Measurements from ENCODE around the gene TPSAB1. TPM values are rescaled to one million over a fixed set of nuclear protein-coding genes. Genes with fewer than 3 reads are reported as not detected.

The TPSAB1 gene
- total RNA-seq, 2 experiments from 2014 or later = not detected

GRCh38 chr16:1273816-1274215 is 33.3 kb downstream of the TPSAB1 start:
- Mint-ChIP-seq H3K36me3 (ENCODE audit: low read depth) (no peaks in the 10 kb centered on the region), H3K27me3 (ENCODE audit: low read depth) (peaks cover 2% of the 10 kb centered on the region), H3K27ac (no peak overlapping the region), H3K4me1 (ENCODE audit: low read depth) (no peaks in the 10 kb centered on the region), H3K9me3 (ENCODE audit: insufficient read depth) (no peaks in the 10 kb centered on the region), H3K4me3 (no peak overlapping the region)
- ChIA-PET POLR2A (no interaction called here), CTCF (no interaction called here)
- no peak for DNase-seq
- no peak for ATAC-seq

GRCh38 chr16:1274767-1275166 is 34.3 kb downstream of the TPSAB1 start:
- no peak for ATAC-seq
- Mint-ChIP-seq H3K4me1 (ENCODE audit: low read depth) (no peaks in the 10 kb centered on the region), H3K27ac (no peak overlapping the region), H3K9me3 (ENCODE audit: insufficient read depth) (no peaks in the 10 kb centered on the region), H3K4me3 (no peak overlapping the region), H3K36me3 (ENCODE audit: low read depth) (no peaks in the 10 kb centered on the region), H3K27me3 (ENCODE audit: low read depth) (no peaks in the 10 kb centered on the region)
- ChIA-PET CTCF (no interaction called here), POLR2A (no interaction called here)
- no peak for DNase-seq

GRCh38 chr16:1275791-1276579 is 35.5 kb downstream of the TPSAB1 start:
- Mint-ChIP-seq H3K27me3 (ENCODE audit: low read depth) (no peaks in the 10 kb centered on the region), H3K36me3 (ENCODE audit: low read depth) (no peaks in the 10 kb centered on the region), H3K4me1 (ENCODE audit: low read depth) (no peaks in the 10 kb centered on the region), H3K27ac (no peak overlapping the region), H3K4me3 (no peak overlapping the region), H3K9me3 (ENCODE audit: insufficient read depth) (no peaks in the 10 kb centered on the region)
- DNase-seq (no peak), ATAC-seq (no peak)
- ChIA-PET POLR2A (no interaction called here), CTCF (no interaction called here)

- CTCF ChIA-PET = no interaction called here
- H3K36me3 Mint-ChIP-seq (ENCODE audit: low read depth) = no peaks in the 10 kb centered on the region
Measured at GRCh38 chr16:1276580-1276878, 36.0 kb downstream of the TPSAB1 start.

GRCh38 chr16:1277151-1277598 is 36.7 kb downstream of the TPSAB1 start:
- no peaks in the 10 kb centered on the region for H3K9me3 Mint-ChIP-seq (ENCODE audit: insufficient read depth)
- H3K27me3 Mint-ChIP-seq (ENCODE audit: low read depth) = no peaks in the 10 kb centered on the region
- no peaks in the 10 kb centered on the region for H3K36me3 Mint-ChIP-seq (ENCODE audit: low read depth)
- H3K27ac Mint-ChIP-seq = no peak overlapping the region
- no peak overlapping the region for H3K4me3 Mint-ChIP-seq
- POLR2A ChIA-PET = no interaction called here
- DNase-seq (no peak), ATAC-seq (no peak)
- CTCF ChIA-PET = no interaction called here
- H3K4me1 Mint-ChIP-seq (ENCODE audit: low read depth) = no peaks in the 10 kb centered on the region

More at GRCh38 chr16:1276580-1276878, 36.0 kb downstream of the TPSAB1 start:
- H3K4me3 Mint-ChIP-seq = no peak overlapping the region
- no peak overlapping the region for H3K27ac Mint-ChIP-seq
- no peaks in the 10 kb centered on the region for H3K9me3 Mint-ChIP-seq (ENCODE audit: insufficient read depth)
- POLR2A ChIA-PET = no interaction called here
- no peaks in the 10 kb centered on the region for H3K27me3 Mint-ChIP-seq (ENCODE audit: low read depth)
- DNase-seq = no peak
- no peak for ATAC-seq
- H3K4me1 Mint-ChIP-seq (ENCODE audit: low read depth) = no peaks in the 10 kb centered on the region

GRCh38 chr16:1277617-1278282 is 37.2 kb downstream of the TPSAB1 start:
- no peak overlapping the region for H3K4me3 Mint-ChIP-seq
- POLR2A ChIA-PET = no interaction called here
- no peak for ATAC-seq
- DNase-seq = no peak
- H3K27ac Mint-ChIP-seq = no peak overlapping the region
- H3K4me1 Mint-ChIP-seq (ENCODE audit: low read depth) = no peaks in the 10 kb centered on the region
- H3K36me3 Mint-ChIP-seq (ENCODE audit: low read depth) = no peaks in the 10 kb centered on the region
- CTCF ChIA-PET = no interaction called here
- no peaks in the 10 kb centered on the region for H3K9me3 Mint-ChIP-seq (ENCODE audit: insufficient read depth)
- no peaks in the 10 kb centered on the region for H3K27me3 Mint-ChIP-seq (ENCODE audit: low read depth)

GRCh38 chr16:1278477-1278876 is 38.0 kb downstream of the TPSAB1 start:
- ChIA-PET POLR2A (no interaction called here), CTCF (no interaction called here)
- DNase-seq (no peak), ATAC-seq (no peak)
- H3K9me3 Mint-ChIP-seq (ENCODE audit: insufficient read depth) = no peaks in the 10 kb centered on the region
- H3K27ac Mint-ChIP-seq = no peak overlapping the region
- no peaks in the 10 kb centered on the region for H3K27me3 Mint-ChIP-seq (ENCODE audit: low read depth)
- peaks cover 2% of the 10 kb centered on the region for H3K4me1 Mint-ChIP-seq (ENCODE audit: low read depth)
- H3K36me3 Mint-ChIP-seq (ENCODE audit: low read depth) = no peaks in the 10 kb centered on the region
- no peak overlapping the region for H3K4me3 Mint-ChIP-seq

- no peak overlapping the region for H3K4me3 Mint-ChIP-seq
- DNase-seq = no peak
- POLR2A ChIA-PET = no interaction called here
- CTCF ChIA-PET = no interaction called here
- ATAC-seq = no peak
- no peaks in the 10 kb centered on the region for H3K27me3 Mint-ChIP-seq (ENCODE audit: low read depth)
- H3K9me3 Mint-ChIP-seq (ENCODE audit: insufficient read depth) = no peaks in the 10 kb centered on the region
- no peak overlapping the region for H3K27ac Mint-ChIP-seq
- H3K36me3 Mint-ChIP-seq (ENCODE audit: low read depth) = no peaks in the 10 kb centered on the region
- peaks cover 2% of the 10 kb centered on the region for H3K4me1 Mint-ChIP-seq (ENCODE audit: low read depth)
Measured at GRCh38 chr16:1279081-1279944, 38.8 kb downstream of the TPSAB1 start.

GRCh38 chr16:1279945-1280589 is 39.6 kb downstream of the TPSAB1 start:
- Mint-ChIP-seq H3K27me3 (ENCODE audit: low read depth) (no peaks in the 10 kb centered on the region), H3K4me3 (no peak overlapping the region), H3K9me3 (ENCODE audit: insufficient read depth) (no peaks in the 10 kb centered on the region), H3K4me1 (ENCODE audit: low read depth) (peaks cover 2% of the 10 kb centered on the region), H3K27ac (no peak overlapping the region), H3K36me3 (ENCODE audit: low read depth) (no peaks in the 10 kb centered on the region)
- CTCF ChIA-PET = no interaction called here
- ATAC-seq (no peak), DNase-seq (no peak)
- POLR2A ChIA-PET = no interaction called here

GRCh38 chr16:1280783-1281182 is 40.3 kb downstream of the TPSAB1 start:
- no peak for ATAC-seq
- H3K4me1 Mint-ChIP-seq (ENCODE audit: low read depth) = peaks cover 2% of the 10 kb centered on the region
- no peak for DNase-seq
- H3K36me3 Mint-ChIP-seq (ENCODE audit: low read depth) = no peaks in the 10 kb centered on the region
- ChIA-PET CTCF (no interaction called here), POLR2A (no interaction called here)
- H3K4me3 Mint-ChIP-seq = no peak overlapping the region
- H3K27ac Mint-ChIP-seq = no peak overlapping the region
- H3K27me3 Mint-ChIP-seq (ENCODE audit: low read depth) = no peaks in the 10 kb centered on the region
- H3K9me3 Mint-ChIP-seq (ENCODE audit: insufficient read depth) = no peaks in the 10 kb centered on the region

- ATAC-seq = no peak
Measured at GRCh38 chr16:1281517-1281916, 41.0 kb downstream of the TPSAB1 start.

More at GRCh38 chr16:1281517-1281916, 41.0 kb downstream of the TPSAB1 start:
- H3K9me3 Mint-ChIP-seq (ENCODE audit: insufficient read depth) = no peaks in the 10 kb centered on the region
- no peak for DNase-seq
- H3K4me1 Mint-ChIP-seq (ENCODE audit: low read depth) = peaks cover 2% of the 10 kb centered on the region
- ChIA-PET POLR2A (no interaction called here), CTCF (no interaction called here)
- H3K4me3 Mint-ChIP-seq = no peak overlapping the region
- H3K27ac Mint-ChIP-seq = no peak overlapping the region
- H3K27me3 Mint-ChIP-seq (ENCODE audit: low read depth) = no peaks in the 10 kb centered on the region
- H3K36me3 Mint-ChIP-seq (ENCODE audit: low read depth) = no peaks in the 10 kb centered on the region
